ENCODE results near the gene CD99.

DNA sequence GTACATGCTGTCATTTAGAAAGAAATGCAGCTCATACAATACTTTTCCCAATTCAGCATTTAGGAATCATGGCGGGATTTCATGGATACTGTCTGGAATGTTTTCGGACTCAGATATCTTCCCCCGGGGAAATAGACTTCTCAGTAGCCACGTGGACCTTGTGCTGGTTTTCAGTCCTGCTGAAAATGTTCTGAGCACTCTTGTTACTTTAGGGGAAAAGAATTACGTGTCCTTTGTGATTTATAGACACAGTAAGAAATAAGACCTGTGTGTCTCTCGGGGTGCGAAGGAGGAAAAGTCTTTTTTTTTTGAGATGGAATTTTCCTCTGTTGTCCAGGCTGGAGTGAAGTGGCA is 3.8 kb downstream of the CD99 start:
- no peak for TF ChIP-seq POLR2A (IDR thresholded peaks at IDR 0.05; ENCODE audit: low read length)
- TF ChIP-seq GATA1 (IDR thresholded peaks at IDR 0.05; ENCODE audit: low read depth, low read length): no peak
